Endothelial cell of umbilical vein (primary cell): ENCODE data around the gene AP3S2. TPM values are rescaled to one million over a fixed set of nuclear protein-coding genes. Genes with fewer than 3 reads are reported as not detected.

Experiments used
- BruUV-seq: library from RNA; stranded (reverse); fragments of 400-500 nt; replicated peaks from 2 replicates; lab custom pipeline; 2021; lab: Mats Ljungman, UMichigan
- CTCF ChIA-PET: fragments of 300-600, 350-600 bp; sonication (Branson Sonifier 250); formaldehyde crosslinking; loops from one replicate; lab custom pipeline; 2021; ENCODE audit warnings: antibody characterized with exemption, inconsistent platforms; lab: Charles Lee
- POLR2A ChIA-PET: fragments of 300-600, 350-600 bp; sonication (Branson Sonifier 250); formaldehyde crosslinking; loops from one replicate; lab custom pipeline; 2021; ENCODE audit warnings: antibody characterized with exemption, inconsistent platforms; lab: Charles Lee
- DNase-seq: peaks from one replicate; pipeline ENCODE4 v3.0.0-alpha.2; 2011; ENCODE audit warnings: low read depth, low spot score
- FAIRE-seq: peaks from 2 replicates; lab custom pipeline; 2011; peaks lifted over from hg19 to GRCh38; lab: Jason Lieb, UNC
- H2AFZ ChIP-seq: 2 replicates; pipeline ENCODE4 v1.6.0; 2012; ENCODE audit warnings: low read depth, low read length, control low read depth, inconsistent platforms
- H3K27ac ChIP-seq: 2 replicates; pipeline ENCODE4 v1.5.1; 2011; ENCODE audit warnings: low read depth, mild to moderate bottlenecking, control low read depth, low read length, moderate library complexity; ENCODE audit not compliant: insufficient read depth
- H3K27me3 ChIP-seq, 2 experiments: 2 replicates each; pipeline versions ENCODE4 v1.6.0 to v1.6.1; 2011; ENCODE audit warnings: low read length in 2 of 2, mixed read lengths in 1 of 2; ENCODE audit not compliant: control insufficient read depth in 2 of 2, insufficient read depth in 2 of 2
- H3K36me3 ChIP-seq, 2 experiments: 2 replicates in 1 of 2; 3 replicates in 1 of 2; pipeline ENCODE4 v1.5.1; 2011; ENCODE audit warnings: low read length in 2 of 2, mild to moderate bottlenecking in 1 of 2, moderate library complexity in 1 of 2; ENCODE audit not compliant: control insufficient read depth in 2 of 2, insufficient read depth in 2 of 2; ENCODE audit errors: extremely low read depth in 1 of 2
- H3K4me1 ChIP-seq: 3 replicates; pipeline ENCODE4 v1.5.1; 2011; ENCODE audit warnings: mild to moderate bottlenecking, low read length; ENCODE audit not compliant: control insufficient read depth, insufficient read depth; ENCODE audit errors: extremely low read depth
- H3K4me2 ChIP-seq: 2 replicates; pipeline ENCODE4 v1.6.1; 2011; ENCODE audit warnings: low read length, control low read depth, mixed read lengths; ENCODE audit not compliant: insufficient read depth
- H3K4me3 ChIP-seq, 3 experiments: fragments of 200-600 bp in 1 of 3; sonication (generic), shearing (Covaris generic) in 1 of 3; replicated peaks in 1 of 3; 2 replicates each; pipeline ENCODE4 v1.5.1; 2011 to 2016; ENCODE audit warnings: control low read depth in 3 of 3, low read length in 3 of 3, mild to moderate bottlenecking in 2 of 3, inconsistent platforms in 1 of 3, low read depth in 1 of 3, moderate library complexity in 1 of 3; ENCODE audit not compliant: insufficient read depth in 1 of 3
- H3K79me2 ChIP-seq: 2 replicates; pipeline ENCODE4 v1.6.0; 2012; ENCODE audit warnings: low read length, inconsistent platforms; ENCODE audit not compliant: control insufficient read depth, insufficient read depth
- H3K9ac ChIP-seq: replicated peaks from 2 replicates; pipeline ENCODE3; 2011; ENCODE audit warnings: low read length, control low read depth; ENCODE audit not compliant: insufficient read depth; ENCODE audit errors: extremely low read depth
- H3K9me1 ChIP-seq: replicated peaks from 3 replicates; pipeline ENCODE4 v1.6.0; 2011; ENCODE audit warnings: mild to moderate bottlenecking, low read length; ENCODE audit not compliant: control insufficient read depth, insufficient read depth; ENCODE audit errors: extremely low read depth
- H3K9me3 ChIP-seq: replicated peaks from 2 replicates; pipeline ENCODE4 v1.5.1; 2012; ENCODE audit warnings: low read length, inconsistent platforms; ENCODE audit not compliant: control insufficient read depth, insufficient read depth
- H4K20me1 ChIP-seq: replicated peaks from 2 replicates; pipeline ENCODE3; 2011; ENCODE audit warnings: mild to moderate bottlenecking, low read length; ENCODE audit not compliant: control insufficient read depth, insufficient read depth; ENCODE audit errors: extremely low read depth
- CTCF ChIP-seq, 2 donors: IDR thresholded peaks; 1 replicate in 1 of 2; 2 replicates in 1 of 2; pipeline ENCODE4 v1.5.1; 2011; ENCODE audit warnings: low read length in 2 of 2, mild to moderate bottlenecking in 2 of 2, moderate library complexity in 2 of 2, control low read depth in 1 of 2, inconsistent platforms in 1 of 2, low read depth in 1 of 2; ENCODE audit not compliant: insufficient read depth in 1 of 2; ENCODE audit errors: extremely low read depth in 1 of 2
- MAX ChIP-seq: IDR thresholded peaks from 2 replicates; pipeline ENCODE4 v1.6.1; 2011; ENCODE audit not compliant: insufficient read depth, insufficient read length
- MYC ChIP-seq: IDR thresholded peaks from one replicate; pipeline ENCODE4 v1.6.1; 2011; ENCODE audit warnings: mild to moderate bottlenecking, low read depth, low read length
- POLR2A ChIP-seq: IDR thresholded peaks from 2 replicates; pipeline ENCODE4 v1.6.1; 2012; ENCODE audit warnings: low read depth, mild to moderate bottlenecking, control low read depth, low read length
- POLR2AphosphoS5 ChIP-seq: IDR thresholded peaks from 2 replicates; pipeline ENCODE4 v1.6.1; 2012; ENCODE audit warnings: low read depth, mild to moderate bottlenecking, control low read depth, low read length, moderate library complexity; ENCODE audit not compliant: insufficient read depth
- dilution Hi-C: fragments of 300-500 bp; cut with MboI; formaldehyde crosslinking; loops from one replicate; pipeline ENCODE4 v1.15.0; 2019; ENCODE audit warnings: low sequenced_read_pairs; ENCODE audit not compliant: extremely low pct_ligation_motif_present
- intact Hi-C: fragments of 100-400 bp; cut with micrococcal nuclease; formaldehyde crosslinking; loops from one replicate; pipeline ENCODE4 v1.10.0; 2022
- polyA plus RNA-seq, 4 experiments: library from polyadenylated mRNA; depleted of rRNA in 3 of 4; stranded (reverse) in 3 of 4; unstranded in 1 of 4; fragments of >200 nt; gene quantifications; 2 replicates each; pipeline versions ENCODE4 v1.2.1 to v1.2.3, GENCODE V29; 2011 to 2012; ENCODE audit warnings: missing spikeins in 1 of 4
- total RNA-seq: library from RNA; stranded (reverse); gene quantifications from 2 replicates; pipeline ENCODE4 v1.2.3, GENCODE V29; 2021

AP3S2 gene
- total and polyA plus RNA-seq, 2 donors (not counting 3 experiments of a cell fraction or from before 2014, with no cell fraction given) = 14.6 to 31.1 TPM

- Histone ChIP-seq H3K4me2 (no peak overlapping the region), H3K9me3 (no peaks in the 10 kb centered on the region), H3K9ac (no peak overlapping the region), H3K79me2 (peaks cover 47% of the 10 kb centered on the region), H3K27me3 (no peaks in the 10 kb centered on the region), H4K20me1 (no peaks in the 10 kb centered on the region), H3K9me1 (no peaks in the 10 kb centered on the region), H3K27ac (no peak overlapping the region), H2AFZ (no peak overlapping the region), H3K4me3 (no peak overlapping the region), H3K4me1 (peaks cover 32% of the 10 kb centered on the region), H3K36me3 (peaks cover 21 to 38% of the 10 kb centered on the region in 2 experiments)
- intact Hi-C loops = no loop called here
- BruUV-seq = no TSS peak
- FAIRE-seq (no peak), DNase-seq (no peak)
- ChIA-PET CTCF (interaction anchor here (1.6 kb wide), 1 partner anchor 45 kb away, joined by 7 read pairs; no protein-coding TSS in a partner anchor), POLR2A (no interaction called here)
- dilution Hi-C loops = no loop called here
- no peak for TF ChIP-seq POLR2A
- TF ChIP-seq MYC = no peak
- peak; percentile 21 for TF ChIP-seq POLR2AphosphoS5
- TF ChIP-seq MAX = no peak
- TF ChIP-seq CTCF (IDR thresholded peaks at IDR 0.05; ENCODE audit: extremely low read depth in 1 of 2, insufficient read depth in 1 of 2, low read depth in 1 of 2, low read length in 2 of 2) = no peak
These were observed 88.3 kb downstream of the AP3S2 start for GRCh38 chr15:89805241-89806209.
